ENCODE measurements around the gene PIEZO2.

GRCh38 chr18:11134940-11135339 is 14.4 kb downstream of the PIEZO2 start:
- TF ChIP-seq CTCF (IDR thresholded peaks at IDR 0.05), result no peak
- no peak for TF ChIP-seq REST (IDR thresholded peaks at IDR 0.05; ENCODE audit: insufficient read depth in 1 of 2, low read depth in 2 of 2, low read length in 1 of 2)
- no peak for TF ChIP-seq TCF7L2 (IDR thresholded peaks at IDR 0.05; ENCODE audit: low read depth, low read length)
- TF ChIP-seq POLR2AphosphoS5 (IDR thresholded peaks at IDR 0.05; ENCODE audit: low read depth, low read length), result no peak
- TF ChIP-seq SIN3A (IDR thresholded peaks at IDR 0.05; ENCODE audit: borderline replicate concordance, insufficient read depth, low read depth, low read length), result no peak

All from Panc1 (cell line).